Hindlimb muscle (tissue), 1 donor: Measurements from ENCODE around the gene CALHM2. TPM values are rescaled to one million over a fixed set of nuclear protein-coding genes. Genes with fewer than 3 reads are reported as not detected.

Source experiments
- DNase-seq: peaks from one replicate; pipeline ENCODE4 v3.0.0-alpha.2; 2013
- polyA plus RNA-seq: library from polyadenylated mRNA; unstranded; fragments of 120-200 nt; gene quantifications from one replicate; pipeline ENCODE4 v1.2.1, GENCODE V29; 2013; ENCODE audit not compliant: insufficient read length

The CALHM2 gene
- polyA plus RNA-seq, 1 donor, result 16.9 TPM

DNA sequence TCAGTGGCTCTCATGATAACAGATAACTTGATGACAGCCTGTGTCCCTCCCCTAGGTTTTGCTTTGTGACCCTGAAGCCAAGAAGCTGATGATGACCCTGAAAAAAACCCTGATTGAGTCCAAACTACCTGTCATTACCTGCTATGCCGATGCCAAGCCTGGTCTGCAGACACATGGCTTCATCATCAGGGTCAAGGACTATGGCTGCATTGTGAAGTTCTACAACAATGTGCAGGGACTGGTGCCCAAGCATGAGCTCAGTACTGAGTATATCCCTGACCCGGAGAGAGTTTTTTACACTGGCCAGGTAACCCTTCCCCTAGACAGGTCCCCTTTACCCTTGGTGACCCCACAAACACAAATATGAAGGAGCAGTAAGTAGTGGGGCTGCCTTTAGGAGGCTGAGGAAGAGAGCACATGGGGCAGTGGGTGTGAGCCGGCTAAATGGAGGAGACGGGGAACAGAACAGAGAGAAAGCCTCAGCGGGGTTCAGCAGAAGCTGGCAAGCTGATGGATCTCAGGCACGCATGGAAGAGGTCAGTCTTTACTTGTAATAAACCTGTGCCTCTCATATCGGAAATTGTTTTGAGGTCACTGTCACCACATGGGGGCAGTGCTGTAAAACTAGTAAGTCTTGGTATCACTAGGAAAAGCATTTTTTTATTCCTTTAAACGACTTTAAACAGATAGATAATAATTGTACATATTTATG, 35.6 kb downstream of the CALHM2 start:
- DNase-seq, result peak; percentile 79

DNA sequence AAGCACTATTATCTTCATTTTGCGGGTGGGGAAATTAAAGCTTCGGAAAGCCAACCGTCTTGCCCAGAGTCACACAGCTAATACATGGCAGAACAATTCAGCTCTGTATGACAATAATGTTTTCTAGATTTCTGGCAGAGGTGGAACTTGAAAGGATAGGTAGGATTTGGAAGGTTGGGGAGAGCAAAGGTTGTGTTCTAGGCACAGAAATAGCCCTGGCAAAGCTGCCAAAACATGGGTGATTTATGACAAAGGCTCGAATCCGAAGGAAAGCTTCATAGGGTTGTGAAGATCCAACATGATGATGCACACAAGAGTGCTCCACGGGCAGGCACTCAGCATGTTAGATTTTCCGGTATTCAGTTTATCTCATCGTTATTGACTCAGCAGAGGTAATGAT, 36.6 kb downstream of the CALHM2 start:
- no peak for DNase-seq

DNA sequence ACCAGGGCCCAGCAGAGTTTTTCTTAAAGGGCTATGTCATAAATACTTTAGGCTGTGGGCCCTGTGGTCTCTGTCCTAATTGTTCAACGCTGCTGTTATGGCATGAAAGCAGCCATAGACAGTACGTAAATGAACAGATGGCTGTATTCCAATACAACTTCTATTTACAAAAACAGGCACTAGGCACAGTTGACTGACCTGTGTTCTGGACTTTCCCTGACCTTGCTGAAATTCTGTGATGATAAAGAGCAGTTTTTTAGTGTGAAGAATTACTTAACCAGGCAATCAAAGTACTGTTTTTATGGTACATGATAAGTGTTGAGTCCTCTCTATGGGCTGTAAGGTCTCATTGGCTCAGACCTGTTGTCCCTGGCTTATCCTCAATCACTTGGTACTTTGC, 38.6 kb downstream of the CALHM2 start:
- DNase-seq, result no peak

DNA sequence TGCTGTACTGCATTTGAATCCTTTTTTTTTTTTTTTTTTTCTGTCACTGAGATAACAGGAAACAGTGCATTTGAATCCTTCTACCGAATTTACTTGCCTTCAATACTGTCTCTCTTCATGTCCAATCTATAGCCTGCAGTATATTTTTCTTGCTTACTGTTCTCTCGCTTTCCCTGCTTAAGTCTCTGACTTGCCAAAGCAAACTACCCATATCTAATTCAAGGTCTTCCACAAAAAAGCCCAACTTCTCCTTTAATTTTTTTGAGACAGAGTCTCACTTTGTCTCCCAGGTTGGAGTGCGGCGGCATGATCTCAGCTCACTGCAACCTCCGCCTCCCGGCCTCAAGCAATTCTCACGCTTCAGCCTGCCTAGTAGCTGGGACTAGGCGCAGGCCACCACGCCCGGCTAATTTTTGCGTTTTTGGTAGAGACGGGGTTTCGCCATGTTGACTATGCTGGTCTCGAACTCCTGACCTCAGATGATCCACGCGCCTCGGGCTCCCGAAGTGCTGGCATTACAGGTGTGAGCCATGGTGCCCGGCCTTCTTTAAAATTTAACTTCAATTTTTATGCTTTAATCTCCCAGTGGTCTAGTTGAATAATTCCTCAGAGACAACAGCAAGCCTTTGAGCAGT, 54.9 kb downstream of the CALHM2 start:
- no peak for DNase-seq

DNA sequence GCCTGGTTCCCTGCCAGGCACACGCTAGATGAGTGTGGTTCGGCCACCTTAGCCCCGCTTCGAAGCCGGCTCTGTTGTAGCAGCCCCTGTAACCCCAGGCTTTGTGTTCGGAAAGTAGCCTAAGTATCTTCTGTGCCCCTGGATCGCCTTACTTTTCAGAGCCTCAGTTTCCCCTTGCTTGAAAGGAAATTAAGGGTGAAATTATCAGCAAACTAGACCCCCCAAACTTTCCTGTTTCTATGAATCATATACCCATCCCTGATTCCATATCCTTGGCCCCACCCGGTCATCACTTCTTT, 55.4 kb downstream of the CALHM2 start:
- no peak for DNase-seq

Other genes with a start within 250 kb of the CALHM2 start
- gene RPEL1, start 206.5 kb downstream of the CALHM2 start, polyA plus RNA-seq, result not detected
- 0.22 TPM for gene INA, start 175.2 kb downstream of the CALHM2 start, polyA plus RNA-seq
- gene PCGF6, start 101.2 kb downstream of the CALHM2 start, polyA plus RNA-seq, result 7.8 TPM
- 3.9 TPM for gene TAF5, start 84.4 kb downstream of the CALHM2 start, polyA plus RNA-seq
- 211 TPM for gene ATP5MK, start 55.9 kb downstream of the CALHM2 start, polyA plus RNA-seq
- 31.0 TPM for gene PDCD11, start 55.7 kb downstream of the CALHM2 start, polyA plus RNA-seq
- 0.06 TPM for gene CALHM1, start 6.5 kb upstream of the CALHM2 start, polyA plus RNA-seq
- gene CALHM3, start 26.9 kb upstream of the CALHM2 start, polyA plus RNA-seq, result not detected
- 40.7 TPM for gene NEURL1, start 41.3 kb upstream of the CALHM2 start, polyA plus RNA-seq